HepG2 (cell line): ENCODE data around the gene HLA-DPB1. TPM values are rescaled to one million over a fixed set of nuclear protein-coding genes. Genes with fewer than 3 reads are reported as not detected.
A peak's percentile ranks its signal among the peaks of the same experiment; 100 is the strongest.

Source experiments
- ATAC-seq: fragments of 200-7000 bp; cut with Tn5 transposase; 3 replicates; pipeline ENCODE4 v1.9.1; 2020; ENCODE audit warnings: mild to moderate bottlenecking, moderate library complexity
- BruUV-seq: library from RNA; stranded (reverse); fragments of 400-500 nt; replicated peaks from 2 replicates; lab custom pipeline; 2021; lab: Mats Ljungman, UMichigan
- CTCF ChIA-PET: fragments of 300-600 bp; formaldehyde crosslinking; extraction: SDS; loops from one replicate; lab custom pipeline; 2021; ENCODE audit warnings: low total read pairs, inconsistent platforms, low intra/inter-chr PET ratio; lab: Yijun Ruan, JAX
- POLR2A ChIA-PET: fragments of 350-600 bp; sonication (Branson Sonifier 250); formaldehyde crosslinking; loops from one replicate; lab custom pipeline; 2020; ENCODE audit warnings: antibody characterized with exemption, inconsistent platforms; lab: Yijun Ruan, JAX
- DNase-seq: peaks from one replicate; pipeline ENCODE4 v3.0.0-alpha.2; 2015; ENCODE audit warnings: low spot score
- FAIRE-seq: peaks from 3 replicates; lab custom pipeline; 2011; peaks lifted over from hg19 to GRCh38; lab: Jason Lieb, UNC
- H2AFZ ChIP-seq: one replicate; pipeline ENCODE4 v1.6.1; 2011; ENCODE audit warnings: low read length, inconsistent platforms
- H3K27ac ChIP-seq: fragments of 300-600 bp; 3 replicates; pipeline ENCODE4 v1.8.0; 2011; ENCODE audit warnings: mixed run types, mild to moderate bottlenecking, mixed read lengths, low read length, inconsistent platforms; ENCODE audit not compliant: insufficient read depth; ENCODE audit errors: extremely low read length
- H3K27me3 ChIP-seq, 2 experiments: fragments of 200-600 bp in 1 of 2; 2 replicates in 1 of 2; 3 replicates in 1 of 2; pipeline versions ENCODE4 v1.6.0 to v1.8.0; 2011; ENCODE audit warnings: low read length in 2 of 2, mild to moderate bottlenecking in 2 of 2, moderate library complexity in 2 of 2, inconsistent platforms in 1 of 2; ENCODE audit not compliant: insufficient read depth in 2 of 2, control insufficient read depth in 1 of 2
- H3K36me3 ChIP-seq, 2 experiments: fragments of 200-600 bp in 1 of 2; replicated peaks in 1 of 2; 2 replicates in 1 of 2; 3 replicates in 1 of 2; pipeline versions ENCODE4 v1.5.1 to v1.8.0; 2011; ENCODE audit warnings: low read length in 2 of 2, inconsistent platforms in 1 of 2; ENCODE audit not compliant: insufficient read depth in 2 of 2, control insufficient read depth in 1 of 2
- H3K4me1 ChIP-seq: 2 replicates; pipeline ENCODE4 v1.5.1; 2012; ENCODE audit warnings: low read length, inconsistent platforms; ENCODE audit not compliant: insufficient read depth
- H3K4me2 ChIP-seq: 2 replicates; pipeline ENCODE4 v1.6.0; 2011; ENCODE audit warnings: low read depth, low read length, inconsistent platforms
- H3K4me3 ChIP-seq, 3 experiments: fragments of 200-600 bp in 1 of 3; sonication (generic), shearing (Covaris generic) in 1 of 3; replicated peaks in 1 of 3; 2 replicates each; pipeline ENCODE4 v1.5.1; 2011 to 2016; ENCODE audit warnings: low read length in 3 of 3, inconsistent platforms in 2 of 3, low read depth in 2 of 3, mild to moderate bottlenecking in 2 of 3, control low read depth in 1 of 3, mixed read lengths in 1 of 3; ENCODE audit not compliant: insufficient read depth in 1 of 3
- H3K79me2 ChIP-seq: one replicate; pipeline ENCODE4 v1.6.1; 2011; ENCODE audit warnings: low read length, inconsistent platforms; ENCODE audit not compliant: insufficient read depth
- H3K9ac ChIP-seq: 2 replicates; pipeline ENCODE4 v1.6.0; 2011; ENCODE audit warnings: mild to moderate bottlenecking, low read depth, low read length, inconsistent platforms; ENCODE audit not compliant: insufficient read depth
- H3K9me3 ChIP-seq: 2 replicates; pipeline ENCODE4 v1.5.1; 2012; ENCODE audit warnings: mild to moderate bottlenecking, low read length
- H4K20me1 ChIP-seq: 2 replicates; pipeline ENCODE4 v1.6.0; 2011; ENCODE audit warnings: inconsistent platforms, mild to moderate bottlenecking, low read length, moderate library complexity; ENCODE audit not compliant: insufficient read depth
- BRF2 ChIP-seq: sonication (generic); formaldehyde crosslinking; IDR thresholded peaks from 2 replicates; pipeline ENCODE4 v1.8.1; 2022; ENCODE audit warnings: mild to moderate bottlenecking, missing genetic modification reagents
- FOXM1 ChIP-seq: sonication (generic); formaldehyde crosslinking; IDR thresholded peaks from 2 replicates; pipeline ENCODE4 v1.5.0; 2020; ENCODE audit warnings: missing genetic modification reagents
- MED1 ChIP-seq: sonication (generic); formaldehyde crosslinking; IDR thresholded peaks from 2 replicates; pipeline ENCODE4 v1.4.0; 2020; ENCODE audit warnings: missing genetic modification reagents
- MEIS1 ChIP-seq: sonication (generic); formaldehyde crosslinking; IDR thresholded peaks from 2 replicates; pipeline ENCODE4 v1.9.0; 2021; ENCODE audit warnings: mild to moderate bottlenecking, missing genetic modification reagents, moderate library complexity, borderline replicate concordance
- NFAT5 ChIP-seq: sonication (generic); formaldehyde crosslinking; IDR thresholded peaks from 2 replicates; pipeline ENCODE4 v1.4.0; 2020; ENCODE audit warnings: missing genetic modification reagents
- PBX3 ChIP-seq: sonication (generic); formaldehyde crosslinking; IDR thresholded peaks from 2 replicates; pipeline ENCODE4 v1.8.1; 2023; ENCODE audit warnings: missing genetic modification reagents, inconsistent platforms, borderline replicate concordance
- SATB2 ChIP-seq: sonication (generic); formaldehyde crosslinking; IDR thresholded peaks from 2 replicates; pipeline ENCODE4 v1.5.0; 2020; ENCODE audit warnings: missing genetic modification reagents
- SNRNP70 ChIP-seq: fragments of 200-400 bp; formaldehyde crosslinking; IDR thresholded peaks from 2 replicates; pipeline ENCODE4 v1.6.1; 2017; ENCODE audit warnings: mild to moderate bottlenecking, low read depth, low read length, moderate library complexity
- ZBTB21 ChIP-seq: sonication (generic); formaldehyde crosslinking; IDR thresholded peaks from 2 replicates; pipeline ENCODE4 v1.4.0; 2020; ENCODE audit warnings: missing genetic modification reagents
- ZNF501 ChIP-seq: sonication (generic); formaldehyde crosslinking; IDR thresholded peaks from 2 replicates; pipeline ENCODE4 v1.5.1; 2020; ENCODE audit warnings: mild to moderate bottlenecking, moderate library complexity, missing genetic modification reagents
- ZNF713 ChIP-seq: sonication (generic); formaldehyde crosslinking; IDR thresholded peaks from 2 replicates; pipeline ENCODE4 v1.4.0; 2020; ENCODE audit warnings: mild to moderate bottlenecking, missing genetic modification reagents
- ZNF800 ChIP-seq: sonication (generic); formaldehyde crosslinking; IDR thresholded peaks from 2 replicates; pipeline ENCODE4 v1.4.0; 2020; ENCODE audit warnings: missing genetic modification reagents
- ZSCAN30 ChIP-seq: sonication (generic); formaldehyde crosslinking; IDR thresholded peaks from 2 replicates; pipeline ENCODE4 v1.5.0; 2020; ENCODE audit warnings: mild to moderate bottlenecking, missing genetic modification reagents
- WGBS: methylation state at CpG from one replicate; pipeline ENCODE4 v1.1.6; 2017; ENCODE audit warnings: low lambda C conversion rate; 5-methylcytosine and 5-hydroxymethylcytosine counted together
- in situ Hi-C: cut with HindIII; loops from 2 replicates; pipeline ENCODE4 v1.10.0; 2017; ENCODE audit warnings: low pct_unique_long_range_greater_than_20kb; ENCODE audit not compliant: extremely low pct_ligation_motif_present
- intact Hi-C: fragments of 100-400 bp; cut with micrococcal nuclease; formaldehyde crosslinking; loops from one replicate; pipeline ENCODE4 v1.10.0; 2022; ENCODE audit not compliant: unreplicated experiment
- polyA plus RNA-seq, 8 experiments: library from polyadenylated mRNA; depleted of rRNA in 3 of 8; stranded (reverse) in 7 of 8; unstranded in 1 of 8; fragments of >200 nt; fragmentation: Illumina TruSeq in 4 of 8; extraction: Trizol in 4 of 8; gene quantifications; 2 replicates each; pipeline versions ENCODE4 v1.2.1 to v1.2.3, GENCODE V29; 2011 to 2016; ENCODE audit warnings: low read depth in 4 of 8, missing spikeins in 1 of 8, mixed read lengths in 1 of 8; ENCODE audit not compliant: insufficient read depth in 1 of 8
- total RNA-seq, 5 experiments: library from RNA; depleted of rRNA; stranded (reverse); fragments of >200 nt; fragmentation: Illumina TruSeq; extraction: Trizol; gene quantifications; 2 replicates each; pipeline ENCODE4 v1.2.3, GENCODE V29; 2016; ENCODE audit warnings: low read depth in 1 of 5

The HLA-DPB1 gene
- total and polyA plus RNA-seq, 2 of the 13 experiments (the other 11 are each of a cell fraction or from before 2014, with no cell fraction given) = not detected

GRCh38 chr6:33069021-33069738 is 6.6 kb upstream of the HLA-DPB1 start:
- Histone ChIP-seq H3K27me3 (peaks cover 0 to 16% of the 10 kb centered on the region in 2 experiments; a peak in 3 of 5 replicates), H3K4me2 (no peak overlapping the region), H3K4me3 (no peak overlapping the region), H4K20me1 (no peaks in the 10 kb centered on the region), H3K36me3 (no peaks in the 10 kb centered on the region), H3K27ac (no peak overlapping the region), H3K9ac (no peak overlapping the region), H3K79me2 (no peaks in the 10 kb centered on the region), H3K9me3 (no peaks in the 10 kb centered on the region), H2AFZ (no peak overlapping the region), H3K4me1 (no peaks in the 10 kb centered on the region)
- ChIA-PET CTCF (no interaction called here), POLR2A (no interaction called here)
- WGBS = 21% methylated on average over 10 of the region's 10 CpGs
- no TSS peak for BruUV-seq
- ATAC-seq (peak; percentile 72), DNase-seq (no peak), FAIRE-seq (no peak)
- in situ Hi-C loops (no loop called here), intact Hi-C loops (no loop called here)
- TF ChIP-seq ZNF501 (no peak), PBX3 (CRISPR knock-in tag) (no peak), MED1 (no peak), NFAT5 (CRISPR knock-in tag) (no peak), ZNF713 (CRISPR knock-in tag) (no peak), ZBTB21 (CRISPR knock-in tag) (no peak), FOXM1 (no peak), ZSCAN30 (no peak), SNRNP70 (no peak), MEIS1 (no peak), BRF2 (CRISPR knock-in tag) (no peak), ZNF800 (CRISPR knock-in tag) (no peak), SATB2 (CRISPR knock-in tag) (no peak)
